GM12891 (cell line): Measurements from ENCODE around the gene TBX3.

Experiments
- PAX5 ChIP-seq: IDR thresholded peaks from 2 replicates; pipeline ENCODE4 v1.6.1; 2011; ENCODE audit warnings: low read length, moderate library complexity, mild to moderate bottlenecking; ENCODE audit not compliant: insufficient read depth, severe bottlenecking
- POLR2A ChIP-seq: IDR thresholded peaks from 2 replicates; pipeline ENCODE4 v1.6.1; 2011; ENCODE audit warnings: low read depth, low read length, control low read depth
- POLR2AphosphoS5 ChIP-seq: IDR thresholded peaks from 2 replicates; pipeline ENCODE4 v1.6.1; 2011; ENCODE audit warnings: low read depth, low read length, control low read depth
- POU2F2 ChIP-seq: IDR thresholded peaks from 2 replicates; pipeline ENCODE4 v1.6.1; 2011; ENCODE audit warnings: low read depth, mild to moderate bottlenecking, control low read depth, low read length, moderate library complexity
- SPI1 ChIP-seq: IDR thresholded peaks from 2 replicates; pipeline ENCODE4 v1.6.1; 2011; ENCODE audit warnings: low read depth, low read length, control low read depth
- TAF1 ChIP-seq: IDR thresholded peaks from 2 replicates; pipeline ENCODE4 v1.6.1; 2011; ENCODE audit warnings: low read depth, low read length, control low read depth

DNA sequence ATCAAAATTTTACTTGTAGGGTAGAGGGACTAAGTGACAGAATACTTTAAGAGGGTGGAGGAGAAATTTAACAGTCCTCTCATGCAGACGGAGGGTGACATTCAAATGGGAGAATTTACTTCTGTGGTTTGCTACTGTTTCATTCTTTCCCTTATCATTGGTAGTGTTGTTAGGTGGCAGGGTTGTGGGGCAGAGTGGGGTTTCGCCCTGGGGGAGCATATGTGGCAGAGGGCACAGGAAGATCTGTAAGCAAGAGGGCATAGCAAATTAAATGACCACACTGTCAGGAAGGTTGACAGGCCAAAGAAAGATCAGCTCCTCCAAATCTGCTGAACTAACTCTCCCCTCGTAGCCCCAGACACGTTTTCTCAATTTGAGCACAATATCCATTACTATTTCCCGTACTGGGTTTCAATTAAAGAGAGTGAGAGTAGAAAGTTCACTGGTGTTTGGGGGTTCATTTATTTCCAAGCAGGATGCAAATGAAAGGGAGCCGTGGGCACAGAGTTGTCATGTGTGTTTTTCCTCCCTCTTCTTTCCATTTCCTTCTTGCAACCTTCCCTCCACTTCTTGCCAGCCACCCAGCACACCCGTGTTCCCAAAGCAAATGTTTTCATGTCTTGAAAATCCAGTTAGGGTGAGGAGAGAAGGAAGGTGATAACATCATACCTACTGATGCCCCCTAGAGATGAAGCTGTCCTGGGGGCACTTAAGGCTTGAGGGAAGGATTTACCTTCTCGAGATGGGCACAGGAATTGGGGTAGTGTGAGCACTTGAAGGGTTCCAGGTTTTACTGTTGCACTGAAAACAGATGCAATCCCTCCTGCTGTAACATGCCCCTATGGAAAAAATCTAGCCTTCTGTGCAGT, 6.5 kb upstream of the TBX3 start:
- no peak for TF ChIP-seq POLR2AphosphoS5
- TF ChIP-seq POLR2A = no peak
- no peak for TF ChIP-seq TAF1
- no peak for TF ChIP-seq POU2F2
- no peak for TF ChIP-seq SPI1
- no peak for TF ChIP-seq PAX5
